Mucosa of stomach (tissue), 1 donor: ENCODE data around the gene CPSF7.

Experiments
- H3K27me3 ChIP-seq: one replicate; pipeline ENCODE4 v1.7.0; 2013; ENCODE audit warnings: mild to moderate bottlenecking, low read length; ENCODE audit not compliant: control insufficient read depth, insufficient read depth
- H3K36me3 ChIP-seq: one replicate; pipeline ENCODE4 v1.7.0; 2013; ENCODE audit warnings: low read length; ENCODE audit not compliant: control insufficient read depth, insufficient read depth
- H3K4me1 ChIP-seq: one replicate; pipeline ENCODE4 v1.7.0; 2013; ENCODE audit warnings: mild to moderate bottlenecking, low read length; ENCODE audit not compliant: control insufficient read depth, insufficient read depth
- H3K4me3 ChIP-seq: one replicate; pipeline ENCODE4 v1.7.0; 2013; ENCODE audit warnings: low read length
- H3K9ac ChIP-seq: one replicate; pipeline ENCODE4 v1.7.0; 2013; ENCODE audit warnings: mild to moderate bottlenecking, low read length, moderate library complexity
- H3K9me3 ChIP-seq: one replicate; pipeline ENCODE4 v1.7.0; 2013; ENCODE audit warnings: mild to moderate bottlenecking, low read length, moderate library complexity; ENCODE audit not compliant: control insufficient read depth
- donor health status: Pancreatic carcinoma.

Gene CPSF7

DNA sequence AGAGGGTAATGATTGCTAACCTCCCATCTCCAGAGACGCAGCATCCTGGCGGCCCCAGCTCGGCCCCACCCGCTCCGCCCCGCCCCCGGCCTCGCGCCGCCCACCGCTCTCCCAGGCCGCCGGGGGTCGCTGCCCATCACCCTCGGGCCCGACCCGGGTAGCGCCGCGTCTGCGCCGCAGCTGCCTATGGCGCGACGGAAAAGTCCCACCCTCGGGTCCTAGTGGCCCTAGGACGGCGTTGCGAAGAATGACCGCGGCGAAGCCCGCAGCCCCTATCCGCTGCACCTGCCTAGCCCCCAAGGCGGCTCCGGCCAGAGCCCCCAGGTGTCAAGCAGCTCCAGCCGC, 457 bp downstream of the CPSF7 start:
- H3K4me1 ChIP-seq, result peaks cover 6% of the 10 kb centered on the region
- H3K9me3 ChIP-seq, result no peaks in the 10 kb centered on the region
- H3K4me3 ChIP-seq, result peak overlapping the region; percentile 58
- no peaks in the 10 kb centered on the region for H3K36me3 ChIP-seq
- peak overlapping the region; percentile 98 for H3K9ac ChIP-seq
- no peaks in the 10 kb centered on the region for H3K27me3 ChIP-seq

- Histone ChIP-seq H3K4me1 (no peaks in the 10 kb centered on the region), H3K4me3 (no peak overlapping the region), H3K9me3 (no peaks in the 10 kb centered on the region), H3K9ac (no peak overlapping the region), H3K36me3 (peaks cover 4% of the 10 kb centered on the region), H3K27me3 (no peaks in the 10 kb centered on the region)
Observed at GRCh38 chr11:61425367-61426131, 4.2 kb downstream of the CPSF7 start.

DNA sequence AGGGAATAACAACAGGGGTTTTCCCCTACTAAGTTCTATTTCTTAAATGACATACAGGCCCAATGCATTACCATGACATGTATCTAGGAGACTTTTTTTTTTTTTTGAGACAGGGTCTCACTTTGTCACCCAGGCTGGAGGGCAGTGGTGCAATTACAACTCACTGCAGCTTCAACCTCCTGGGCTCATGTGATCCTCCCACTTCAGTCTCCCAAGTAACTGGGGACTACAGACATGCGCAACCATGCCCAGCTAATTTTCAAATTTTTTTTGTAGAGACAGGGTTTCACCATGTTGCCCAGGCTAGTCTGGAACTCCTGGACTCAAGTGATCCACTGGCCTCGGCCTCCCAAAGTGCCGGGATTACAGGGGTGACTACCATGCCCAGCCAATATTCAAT, 7.5 kb downstream of the CPSF7 start:
- Histone ChIP-seq H3K9ac (no peak overlapping the region), H3K27me3 (no peaks in the 10 kb centered on the region), H3K9me3 (no peaks in the 10 kb centered on the region), H3K4me1 (peaks cover 2% of the 10 kb centered on the region), H3K36me3 (peaks cover 4% of the 10 kb centered on the region), H3K4me3 (no peak overlapping the region)

DNA sequence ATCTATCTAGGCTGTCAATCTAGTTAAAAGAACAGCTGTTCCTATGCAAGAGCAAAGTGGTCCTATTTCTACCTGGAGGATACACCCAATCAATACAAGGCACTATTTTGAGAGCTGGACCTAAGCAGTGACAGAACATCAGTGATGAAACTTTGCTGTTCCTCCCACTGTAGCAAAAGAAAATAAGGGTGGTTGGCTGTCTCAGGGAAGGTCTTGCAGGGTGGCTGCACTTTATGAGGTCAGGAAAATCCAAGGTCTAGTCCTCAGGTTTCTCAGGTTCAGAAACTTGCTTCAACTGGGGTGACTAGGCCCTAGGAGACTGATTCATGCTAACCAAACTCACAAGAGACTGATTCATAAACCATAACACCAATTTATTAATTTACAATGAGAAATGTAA, 11.6 kb downstream of the CPSF7 start:
- H3K9me3 ChIP-seq, result no peaks in the 10 kb centered on the region
- H3K36me3 ChIP-seq, result peaks cover 20% of the 10 kb centered on the region
- H3K4me1 ChIP-seq, result peaks cover 7% of the 10 kb centered on the region
- no peaks in the 10 kb centered on the region for H3K27me3 ChIP-seq
- H3K4me3 ChIP-seq, result no peak overlapping the region
- no peak overlapping the region for H3K9ac ChIP-seq

GRCh38 chr11:61417670-61418069, 12.1 kb downstream of the CPSF7 start:
- no peak overlapping the region for H3K9ac ChIP-seq

GRCh38 chr11:61416941-61417340, 12.8 kb downstream of the CPSF7 start:
- no peak overlapping the region for H3K9ac ChIP-seq
- H3K4me1 ChIP-seq, result peaks cover 7% of the 10 kb centered on the region
- no peaks in the 10 kb centered on the region for H3K9me3 ChIP-seq
- peaks cover 21% of the 10 kb centered on the region for H3K36me3 ChIP-seq
- no peak overlapping the region for H3K4me3 ChIP-seq
- no peaks in the 10 kb centered on the region for H3K27me3 ChIP-seq

More at GRCh38 chr11:61417670-61418069, 12.1 kb downstream of the CPSF7 start:
- Histone ChIP-seq H3K27me3 (no peaks in the 10 kb centered on the region), H3K9me3 (no peaks in the 10 kb centered on the region), H3K4me1 (peaks cover 7% of the 10 kb centered on the region), H3K4me3 (no peak overlapping the region), H3K36me3 (peaks cover 20% of the 10 kb centered on the region)

GRCh38 chr11:61415381-61415780, 14.4 kb downstream of the CPSF7 start:
- Histone ChIP-seq H3K9ac (no peak overlapping the region), H3K36me3 (peaks cover 23% of the 10 kb centered on the region), H3K4me3 (no peak overlapping the region), H3K9me3 (no peaks in the 10 kb centered on the region), H3K27me3 (no peaks in the 10 kb centered on the region), H3K4me1 (peaks cover 7% of the 10 kb centered on the region)

GRCh38 chr11:61414547-61414946, 15.2 kb downstream of the CPSF7 start:
- peaks cover 23% of the 10 kb centered on the region for H3K36me3 ChIP-seq

GRCh38 chr11:61413496-61413895, 16.3 kb downstream of the CPSF7 start:
- H3K4me3 ChIP-seq, result no peak overlapping the region
- H3K4me1 ChIP-seq, result peaks cover 7% of the 10 kb centered on the region
- no peak overlapping the region for H3K9ac ChIP-seq
- peaks cover 27% of the 10 kb centered on the region for H3K36me3 ChIP-seq
- H3K9me3 ChIP-seq, result no peaks in the 10 kb centered on the region
- no peaks in the 10 kb centered on the region for H3K27me3 ChIP-seq

More at GRCh38 chr11:61414547-61414946, 15.2 kb downstream of the CPSF7 start:
- H3K27me3 ChIP-seq, result no peaks in the 10 kb centered on the region
- H3K4me1 ChIP-seq, result peaks cover 7% of the 10 kb centered on the region
- H3K4me3 ChIP-seq, result no peak overlapping the region
- H3K9ac ChIP-seq, result no peak overlapping the region
- no peaks in the 10 kb centered on the region for H3K9me3 ChIP-seq

- no peak overlapping the region for H3K4me3 ChIP-seq
- peaks cover 30% of the 10 kb centered on the region for H3K36me3 ChIP-seq
- H3K4me1 ChIP-seq, result no peaks in the 10 kb centered on the region
- H3K9ac ChIP-seq, result no peak overlapping the region
- no peaks in the 10 kb centered on the region for H3K9me3 ChIP-seq
- no peaks in the 10 kb centered on the region for H3K27me3 ChIP-seq
Observed at GRCh38 chr11:61411589-61411988, 18.2 kb downstream of the CPSF7 start.

GRCh38 chr11:61406991-61407728, 22.6 kb downstream of the CPSF7 start:
- H3K4me1 ChIP-seq, result no peaks in the 10 kb centered on the region
- no peaks in the 10 kb centered on the region for H3K9me3 ChIP-seq
- H3K4me3 ChIP-seq, result no peak overlapping the region
- H3K27me3 ChIP-seq, result no peaks in the 10 kb centered on the region
- H3K9ac ChIP-seq, result no peak overlapping the region
- peaks cover 21% of the 10 kb centered on the region for H3K36me3 ChIP-seq

GRCh38 chr11:61406067-61406466, 23.7 kb downstream of the CPSF7 start:
- Histone ChIP-seq H3K9me3 (no peaks in the 10 kb centered on the region), H3K9ac (no peak overlapping the region), H3K27me3 (no peaks in the 10 kb centered on the region), H3K4me3 (no peak overlapping the region), H3K4me1 (no peaks in the 10 kb centered on the region), H3K36me3 (peaks cover 14% of the 10 kb centered on the region)
